Measurements from ENCODE around the gene TMEM151A.
"Not testable (repeated sequence)": the region's sequence is repeated elsewhere in the genome, so short reads cannot be mapped to it uniquely, and the experiment has no call there.

Gene TMEM151A

GRCh38 chr11:66274219-66274618, 17.5 kb upstream of the TMEM151A start:
- no peak for FAIRE-seq
- no peak for DNase-seq (ENCODE audit: insufficient read length, low spot score)
- TF ChIP-seq POLR2A (IDR thresholded peaks at IDR 0.05; ENCODE audit: low read depth, low read length): no peak

- TF ChIP-seq POLR2A (IDR thresholded peaks at IDR 0.05; ENCODE audit: low read depth, low read length): no peak
- FAIRE-seq (no peak), DNase-seq (ENCODE audit: insufficient read length, low spot score) (no peak)
Observed at GRCh38 chr11:66275396-66275795, 16.3 kb upstream of the TMEM151A start.

GRCh38 chr11:66275984-66276612, 15.6 kb upstream of the TMEM151A start:
- no peak for FAIRE-seq
- DNase-seq (ENCODE audit: insufficient read length, low spot score): no peak
- TF ChIP-seq POLR2A (IDR thresholded peaks at IDR 0.05; ENCODE audit: low read depth, low read length): no peak

GRCh38 chr11:66276619-66277018, 15.1 kb upstream of the TMEM151A start:
- FAIRE-seq; DNase-seq (ENCODE audit: insufficient read length, low spot score): not testable (repeated sequence)

- DNase-seq (ENCODE audit: insufficient read length, low spot score); FAIRE-seq: not testable (repeated sequence)
Observed at GRCh38 chr11:66277064-66277463, 14.6 kb upstream of the TMEM151A start.

- DNase-seq (ENCODE audit: insufficient read length, low spot score) (no peak), FAIRE-seq (no peak)
- peak; percentile 7; the same call in 1 of the 2 replicates for TF ChIP-seq POLR2A (IDR thresholded peaks at IDR 0.05; ENCODE audit: low read depth, low read length)
Observed at GRCh38 chr11:66277471-66278362, 14.0 kb upstream of the TMEM151A start, which contains the start of gene CNIH2. CNIH2 (plus strand) TSS chr11:66278175; CDS start chr11:66278457, 282 bp downstream.

GRCh38 chr11:66278363-66279091, 13.2 kb upstream of the TMEM151A start:
- DNase-seq (ENCODE audit: insufficient read length, low spot score) (no peak), FAIRE-seq (no peak)
- no peak for TF ChIP-seq POLR2A (IDR thresholded peaks at IDR 0.05; ENCODE audit: low read depth, low read length)

GRCh38 chr11:66279092-66279734, 12.5 kb upstream of the TMEM151A start:
- FAIRE-seq: no peak
- no peak for DNase-seq (ENCODE audit: insufficient read length, low spot score)
- no peak for TF ChIP-seq POLR2A (IDR thresholded peaks at IDR 0.05; ENCODE audit: low read depth, low read length)

- no peak for DNase-seq (ENCODE audit: insufficient read length, low spot score)
- FAIRE-seq: no peak
- TF ChIP-seq POLR2A (IDR thresholded peaks at IDR 0.05; ENCODE audit: low read depth, low read length): no peak
Observed at GRCh38 chr11:66280428-66280827, 11.3 kb upstream of the TMEM151A start.

- no peak for TF ChIP-seq POLR2A (IDR thresholded peaks at IDR 0.05; ENCODE audit: low read depth, low read length)
- FAIRE-seq (no peak), DNase-seq (ENCODE audit: insufficient read length, low spot score) (no peak)
Observed at GRCh38 chr11:66281001-66281400, 10.7 kb upstream of the TMEM151A start.

- no peak for FAIRE-seq
- no peak for DNase-seq (ENCODE audit: insufficient read length, low spot score)
- no peak for TF ChIP-seq POLR2A (IDR thresholded peaks at IDR 0.05; ENCODE audit: low read depth, low read length)
Observed at GRCh38 chr11:66281776-66282467, 9.8 kb upstream of the TMEM151A start.

GRCh38 chr11:66282468-66283455, 8.9 kb upstream of the TMEM151A start:
- FAIRE-seq: no peak
- DNase-seq (ENCODE audit: insufficient read length, low spot score): peak; percentile 96

More at GRCh38 chr11:66282468-66283455, 8.9 kb upstream of the TMEM151A start:
- peak; percentile 2; the same call in 1 of the 2 replicates for TF ChIP-seq POLR2A (IDR thresholded peaks at IDR 0.05; ENCODE audit: low read depth, low read length)

Data from H54 (cell line).